Measurements from ENCODE around the gene WASF3. TPM values are rescaled to one million over a fixed set of nuclear protein-coding genes. Genes with fewer than 3 reads are reported as not detected.

The WASF3 gene
- polyA plus RNA-seq, 3 donors: not detected

DNA sequence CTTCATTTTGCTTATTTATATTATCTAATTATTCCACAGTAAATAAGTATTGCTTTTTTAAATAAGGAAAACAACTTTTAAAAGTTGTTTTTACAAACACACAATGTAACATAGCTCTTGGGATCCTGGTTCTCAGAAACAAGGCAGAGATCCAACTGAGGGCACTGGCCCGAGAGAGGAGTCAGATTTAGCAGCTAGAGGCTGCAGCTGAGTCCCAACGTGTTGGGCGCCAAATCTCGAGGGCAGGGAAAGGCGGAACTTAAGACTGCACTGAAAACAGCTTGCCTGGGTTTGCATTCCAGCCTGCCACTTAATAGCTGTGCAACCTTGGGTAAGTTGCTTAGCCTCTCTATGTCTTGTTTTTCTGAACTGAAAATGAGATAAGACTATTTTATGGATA lies 16.4 kb upstream of the WASF3 start:
- no peaks in the 10 kb centered on the region for H3K36me3 Mint-ChIP-seq
- no peak for DNase-seq
- Histone ChIP-seq H3K9me3 (replicated peaks in 1 of 2; ENCODE audit: control insufficient read depth in 1 of 2, insufficient read depth in 1 of 2, low read length in 2 of 2) (no peaks in the 10 kb centered on the region), H3K27me3 (ENCODE audit: control insufficient read depth in 2 of 2, insufficient read depth in 2 of 2, low read length in 2 of 2) (no peaks in the 10 kb centered on the region), H3K4me2 (replicated peaks; ENCODE audit: extremely low read depth, low read length, poor library complexity, severe bottlenecking) (no peak overlapping the region), H3K27ac (ENCODE audit: low read depth in 1 of 2, low read length in 2 of 2) (no peak overlapping the region), H3K9ac (ENCODE audit: insufficient read depth, low read length, poor library complexity, severe bottlenecking) (no peak overlapping the region), H3K4me1 (ENCODE audit: control insufficient read depth in 1 of 2, insufficient read depth in 2 of 2, low read length in 2 of 2) (no peaks in the 10 kb centered on the region), H3K36me3 (replicated peaks in 1 of 2; ENCODE audit: control insufficient read depth in 1 of 2, insufficient read depth in 2 of 2, low read length in 2 of 2) (no peaks in the 10 kb centered on the region), H3K79me2 (ENCODE audit: insufficient read depth, low read length) (no peaks in the 10 kb centered on the region), H2AFZ (ENCODE audit: insufficient read depth, low read depth, low read length, poor library complexity, severe bottlenecking) (no peak overlapping the region), H3K4me3 (replicated peaks in 1 of 3; ENCODE audit: low read depth in 2 of 3, low read length in 3 of 3) (no peak overlapping the region), H4K20me1 (ENCODE audit: insufficient read depth, low read length) (no peaks in the 10 kb centered on the region)
- TF ChIP-seq, protein P1, sequence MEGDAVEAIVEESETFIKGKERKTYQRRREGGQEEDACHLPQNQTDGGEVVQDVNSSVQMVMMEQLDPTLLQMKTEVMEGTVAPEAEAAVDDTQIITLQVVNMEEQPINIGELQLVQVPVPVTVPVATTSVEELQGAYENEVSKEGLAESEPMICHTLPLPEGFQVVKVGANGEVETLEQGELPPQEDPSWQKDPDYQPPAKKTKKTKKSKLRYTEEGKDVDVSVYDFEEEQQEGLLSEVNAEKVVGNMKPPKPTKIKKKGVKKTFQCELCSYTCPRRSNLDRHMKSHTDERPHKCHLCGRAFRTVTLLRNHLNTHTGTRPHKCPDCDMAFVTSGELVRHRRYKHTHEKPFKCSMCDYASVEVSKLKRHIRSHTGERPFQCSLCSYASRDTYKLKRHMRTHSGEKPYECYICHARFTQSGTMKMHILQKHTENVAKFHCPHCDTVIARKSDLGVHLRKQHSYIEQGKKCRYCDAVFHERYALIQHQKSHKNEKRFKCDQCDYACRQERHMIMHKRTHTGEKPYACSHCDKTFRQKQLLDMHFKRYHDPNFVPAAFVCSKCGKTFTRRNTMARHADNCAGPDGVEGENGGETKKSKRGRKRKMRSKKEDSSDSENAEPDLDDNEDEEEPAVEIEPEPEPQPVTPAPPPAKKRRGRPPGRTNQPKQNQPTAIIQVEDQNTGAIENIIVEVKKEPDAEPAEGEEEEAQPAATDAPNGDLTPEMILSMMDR (IDR thresholded peaks at IDR 0.05): no peak
- H3K27me3 Mint-ChIP-seq (ENCODE audit: low read depth in 3 of 3): peaks cover 7% of the 10 kb centered on the region in 3 donors
- H3K4me1 Mint-ChIP-seq: no peaks in the 10 kb centered on the region
- WGBS (ENCODE audit: insufficient coverage): 85% methylated on average over 5 of the region's 5 CpGs
- intact Hi-C loops (cut with micrococcal nuclease): no loop called here
- no peak overlapping the region for H3K27ac Mint-ChIP-seq
- H3K9me3 Mint-ChIP-seq: peaks cover 0 to 2% (median 0%) of the 10 kb centered on the region in 7 donors
- H3K4me3 Mint-ChIP-seq: no peak overlapping the region

DNA sequence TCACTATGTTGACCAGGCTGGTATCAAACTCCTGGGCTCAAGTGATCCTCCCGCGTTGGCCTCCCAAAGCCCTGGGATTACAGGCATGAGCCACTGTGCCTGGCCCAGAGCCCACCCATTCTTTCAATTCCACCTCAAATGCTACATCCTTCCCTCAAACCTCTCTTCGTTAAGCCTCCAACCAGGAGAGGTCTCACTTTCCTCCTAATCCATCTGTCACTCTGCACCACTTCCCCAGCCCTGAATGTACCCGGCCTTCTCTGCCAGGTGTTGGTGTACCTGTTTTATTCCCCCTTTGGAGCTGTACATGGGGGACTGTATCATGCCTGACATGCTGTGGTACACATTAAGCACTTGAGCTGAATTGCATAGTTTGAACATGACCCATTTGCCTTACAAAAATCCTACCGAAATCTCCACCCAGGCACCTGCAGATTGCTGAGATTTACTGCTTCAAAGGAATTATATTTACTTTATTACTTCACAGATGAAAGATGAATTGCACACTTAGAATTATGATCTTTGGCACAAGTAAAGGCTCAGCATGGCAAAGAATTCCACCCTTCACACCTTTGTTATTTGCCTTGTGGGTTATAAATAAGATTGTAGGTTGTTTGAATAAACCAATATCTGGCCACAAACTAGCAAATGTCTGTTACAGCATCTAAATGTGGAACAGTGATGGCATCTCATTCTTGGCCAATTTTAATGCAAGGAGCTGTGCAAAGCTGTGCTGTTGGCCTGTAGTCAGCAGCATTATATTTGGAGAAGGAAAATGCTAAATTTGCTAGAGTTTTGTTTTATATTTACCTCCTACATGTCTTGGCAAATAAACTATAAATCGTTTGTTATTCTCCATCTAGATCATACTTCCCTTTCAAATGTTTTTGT lies 15.6 kb upstream of the WASF3 start:
- TF ChIP-seq, protein P1 (IDR thresholded peaks at IDR 0.05): no peak
- Histone ChIP-seq H2AFZ (ENCODE audit: insufficient read depth, low read depth, low read length, poor library complexity, severe bottlenecking) (no peak overlapping the region), H3K27me3 (ENCODE audit: control insufficient read depth in 2 of 2, insufficient read depth in 2 of 2, low read length in 2 of 2) (no peaks in the 10 kb centered on the region), H3K4me1 (ENCODE audit: control insufficient read depth in 1 of 2, insufficient read depth in 2 of 2, low read length in 2 of 2) (no peaks in the 10 kb centered on the region), H3K79me2 (ENCODE audit: insufficient read depth, low read length) (no peaks in the 10 kb centered on the region), H3K27ac (ENCODE audit: low read depth in 1 of 2, low read length in 2 of 2) (no peak overlapping the region), H4K20me1 (ENCODE audit: insufficient read depth, low read length) (no peaks in the 10 kb centered on the region), H3K36me3 (replicated peaks in 1 of 2; ENCODE audit: control insufficient read depth in 1 of 2, insufficient read depth in 2 of 2, low read length in 2 of 2) (no peaks in the 10 kb centered on the region), H3K4me3 (replicated peaks in 1 of 3; ENCODE audit: low read depth in 2 of 3, low read length in 3 of 3) (no peak overlapping the region), H3K4me2 (replicated peaks; ENCODE audit: extremely low read depth, low read length, poor library complexity, severe bottlenecking) (no peak overlapping the region), H3K9ac (ENCODE audit: insufficient read depth, low read length, poor library complexity, severe bottlenecking) (no peak overlapping the region), H3K9me3 (replicated peaks in 1 of 2; ENCODE audit: control insufficient read depth in 1 of 2, insufficient read depth in 1 of 2, low read length in 2 of 2) (no peaks in the 10 kb centered on the region)
- H3K4me1 Mint-ChIP-seq: no peaks in the 10 kb centered on the region
- no peak overlapping the region for H3K27ac Mint-ChIP-seq
- WGBS (ENCODE audit: insufficient coverage): 89% methylated on average over 3 of the region's 6 CpGs
- intact Hi-C loops (cut with micrococcal nuclease): no loop called here
- H3K9me3 Mint-ChIP-seq: peaks cover 0 to 2% (median 0%) of the 10 kb centered on the region in 7 donors
- no peak for DNase-seq
- H3K4me3 Mint-ChIP-seq: no peak overlapping the region
- H3K36me3 Mint-ChIP-seq: no peaks in the 10 kb centered on the region
- peaks cover 7% of the 10 kb centered on the region in 3 donors for H3K27me3 Mint-ChIP-seq (ENCODE audit: low read depth in 3 of 3)

All from CD14-positive monocyte (primary cell).